HEK293T (cell line): ENCODE data around the gene SVIP.

ENCODE experiments used
- ARNT ChIP-seq: fragments of 450-650 bp; IDR thresholded peaks from 2 replicates; pipeline ENCODE4 v1.6.1; 2017; ENCODE audit warnings: mild to moderate bottlenecking
- BHLHE40 ChIP-seq: fragments of 450-650 bp; IDR thresholded peaks from 2 replicates; pipeline ENCODE4 v1.6.1; 2016; ENCODE audit warnings: mild to moderate bottlenecking, moderate library complexity, borderline replicate concordance
- CTBP1 ChIP-seq: fragments of 450-650 bp; IDR thresholded peaks from 2 replicates; pipeline ENCODE4 v1.6.1; 2016; ENCODE audit warnings: borderline replicate concordance
- ELF4 ChIP-seq: fragments of 450-650 bp; IDR thresholded peaks from 2 replicates; pipeline ENCODE4 v1.6.1; 2017; ENCODE audit warnings: antibody characterized with exemption
- FOXA1 ChIP-seq: fragments of 450-650 bp; IDR thresholded peaks from 2 replicates; pipeline ENCODE4 v1.6.1; 2016; ENCODE audit warnings: mild to moderate bottlenecking
- HDGF ChIP-seq: fragments of 450-650 bp; IDR thresholded peaks from 2 replicates; pipeline ENCODE4 v1.6.1; 2017; ENCODE audit warnings: antibody characterized with exemption, borderline replicate concordance
- SP1 ChIP-seq: fragments of 450-650 bp; IDR thresholded peaks from 2 replicates; pipeline ENCODE4 v1.6.1; 2017
- SUZ12 ChIP-seq: fragments of 450-650 bp; IDR thresholded peaks from 2 replicates; pipeline ENCODE4 v1.6.1; 2016; ENCODE audit warnings: mild to moderate bottlenecking
- TARDBP ChIP-seq: fragments of 450-650 bp; IDR thresholded peaks from 2 replicates; pipeline ENCODE4 v1.6.1; 2016
- ZNF384 ChIP-seq: fragments of 450-650 bp; IDR thresholded peaks from 2 replicates; pipeline ENCODE4 v1.6.1; 2016
- TF ChIP-seq, protein P1 (sequence below): fragments of 450-650 bp; IDR thresholded peaks from 2 replicates; pipeline ENCODE4 v1.6.1; 2016

DNA sequence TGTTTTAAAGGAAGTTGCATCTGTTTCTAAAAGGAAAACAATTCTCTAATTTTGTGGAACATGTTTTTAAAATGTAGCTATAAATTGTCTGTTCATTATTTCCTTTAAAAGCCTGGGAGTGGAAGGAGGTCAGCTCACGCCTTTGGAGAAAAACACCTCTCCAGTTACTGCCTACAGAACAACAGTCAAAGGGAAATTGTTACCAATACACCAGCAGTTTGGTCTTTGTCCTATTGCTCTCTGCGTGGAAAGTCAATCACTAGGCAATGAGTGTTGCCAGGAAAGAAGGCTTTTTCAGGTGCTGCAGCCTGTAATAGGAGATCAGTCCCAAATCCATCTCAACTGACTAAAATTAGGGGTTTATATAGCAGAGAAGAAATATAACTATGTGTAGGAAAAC, 22.2 kb downstream of the SVIP start:
- TF ChIP-seq ELF4 = no peak
- TF ChIP-seq BHLHE40 = no peak
- no peak for TF ChIP-seq SP1
- no peak for TF ChIP-seq TARDBP
- TF ChIP-seq, protein P1, sequence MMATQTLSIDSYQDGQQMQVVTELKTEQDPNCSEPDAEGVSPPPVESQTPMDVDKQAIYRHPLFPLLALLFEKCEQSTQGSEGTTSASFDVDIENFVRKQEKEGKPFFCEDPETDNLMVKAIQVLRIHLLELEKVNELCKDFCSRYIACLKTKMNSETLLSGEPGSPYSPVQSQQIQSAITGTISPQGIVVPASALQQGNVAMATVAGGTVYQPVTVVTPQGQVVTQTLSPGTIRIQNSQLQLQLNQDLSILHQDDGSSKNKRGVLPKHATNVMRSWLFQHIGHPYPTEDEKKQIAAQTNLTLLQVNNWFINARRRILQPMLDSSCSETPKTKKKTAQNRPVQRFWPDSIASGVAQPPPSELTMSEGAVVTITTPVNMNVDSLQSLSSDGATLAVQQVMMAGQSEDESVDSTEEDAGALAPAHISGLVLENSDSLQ = no peak
- no peak for TF ChIP-seq FOXA1
- no peak for TF ChIP-seq ZNF384
- TF ChIP-seq CTBP1 = no peak
- TF ChIP-seq SUZ12 = no peak
- no peak for TF ChIP-seq HDGF
- TF ChIP-seq ARNT = no peak
